ENCODE results near the gene SLC9A8. TPM values are rescaled to one million over a fixed set of nuclear protein-coding genes. Genes with fewer than 3 reads are reported as not detected.

SLC9A8 gene
- total and polyA plus RNA-seq, 2 of the 4 experiments (the other 2 are of a cell fraction): 4.1 to 5.0 TPM

GRCh38 chr20:49882171-49882970, 69.7 kb downstream of the SLC9A8 start:
- Histone ChIP-seq H2BK120ac (ENCODE audit: low read depth, low read length) (no peak overlapping the region), H2BK15ac (ENCODE audit: low read depth, low read length) (no peak overlapping the region), H2AK5ac (ENCODE audit: low read depth, low read length) (no peak overlapping the region), H2BK5ac (ENCODE audit: low read depth, low read length, poor library complexity, severe bottlenecking) (no peak overlapping the region), H3K9me3 (ENCODE audit: control insufficient read depth, insufficient read depth, low read length) (no peaks in the 10 kb centered on the region), H3K79me1 (ENCODE audit: low read depth in 1 of 2, low read length in 2 of 2) (peaks cover 0 to 4% of the 10 kb centered on the region in 2 experiments; a peak in 1 of 4 replicates), H3K4ac (ENCODE audit: low read depth, low read length) (no peak overlapping the region), H3K9ac (ENCODE audit: low read depth, low read length) (no peak overlapping the region), H3K4me3 (ENCODE audit: insufficient read depth, low read depth, low read length) (no peak overlapping the region), H4K8ac (ENCODE audit: low read depth in 2 of 2, low read length in 2 of 2) (no peak overlapping the region), H3K4me1 (ENCODE audit: control insufficient read depth, insufficient read depth, low read length) (peaks cover 7% of the 10 kb centered on the region), H3K14ac (replicated peaks; ENCODE audit: low read depth, low read length) (no peak overlapping the region), H3K27me3 (ENCODE audit: control insufficient read depth, insufficient read depth, low read length) (no peaks in the 10 kb centered on the region), H3K4me2 (ENCODE audit: low read depth, low read length) (no peak overlapping the region), H3K18ac (ENCODE audit: low read depth, low read length) (no peak overlapping the region), H4K5ac (ENCODE audit: low read depth, low read length) (no peak overlapping the region), H4K91ac (ENCODE audit: insufficient read depth, low read depth, low read length) (no peak overlapping the region), H3K27ac (ENCODE audit: insufficient read depth, low read length) (no peak overlapping the region), H4K20me1 (ENCODE audit: insufficient read depth, low read length) (no peaks in the 10 kb centered on the region), H3K9me1 (ENCODE audit: insufficient read depth, low read length) (no peaks in the 10 kb centered on the region), H3K36me3 (ENCODE audit: control insufficient read depth, insufficient read depth, low read length) (peaks cover 36% of the 10 kb centered on the region), H2AFZ (replicated peaks; ENCODE audit: low read length, poor library complexity) (no peak overlapping the region), H3K23ac (ENCODE audit: low read depth, low read length) (no peak overlapping the region), H2BK20ac (ENCODE audit: low read depth, low read length) (no peak overlapping the region), H2AK9ac (replicated peaks; ENCODE audit: low read depth, low read length, poor library complexity) (peak overlapping the region; percentile 12), H3K56ac (ENCODE audit: extremely low read depth, insufficient read depth, low read length) (no peak overlapping the region)
- WGBS, 2 experiments (ENCODE audit: extremely low coverage in 2 of 2, insufficient read length in 1 of 2): 92% methylated on average over 16 of the region's 29 CpGs; no CpG with 5 or more reads in 1 of the 2 experiments
- dilution Hi-C loops (cut with HindIII; ENCODE audit: low sequenced_read_pairs, unreplicated experiment) (no loop called here), intact Hi-C loops (cut with micrococcal nuclease) (no loop called here), in situ Hi-C loops (cut with MboI; ENCODE audit: low sequenced_read_pairs) (no loop called here)
- POLR2A ChIA-PET (ENCODE audit: unreplicated experiment): no interaction called here
- TF ChIP-seq ELK1 (IDR thresholded peaks at IDR 0.05; ENCODE audit: borderline replicate concordance, low read depth, low read length): no peak
- no peak for TF ChIP-seq SMC3 (IDR thresholded peaks at IDR 0.05; ENCODE audit: low read depth, low read length)
- TF ChIP-seq RFX5 (IDR thresholded peaks at IDR 0.05; ENCODE audit: low read depth, low read length): no peak
- TF ChIP-seq BHLHE40 (IDR thresholded peaks at IDR 0.05; ENCODE audit: low read depth, low read length): no peak
- no peak for TF ChIP-seq FOS (IDR thresholded peaks at IDR 0.05; ENCODE audit: low read depth, low read length)
- TF ChIP-seq RCOR1 (IDR thresholded peaks at IDR 0.05; ENCODE audit: insufficient replicate concordance, low read length): no peak
- BruUV-seq (replicated peaks): no TSS peak
- CTCF ChIA-PET: no interaction called here
- DNase-seq (no peak), ATAC-seq (ENCODE audit: low read depth) (no peak)
